ENCODE data around the gene PACSIN2.

Gene PACSIN2

DNA sequence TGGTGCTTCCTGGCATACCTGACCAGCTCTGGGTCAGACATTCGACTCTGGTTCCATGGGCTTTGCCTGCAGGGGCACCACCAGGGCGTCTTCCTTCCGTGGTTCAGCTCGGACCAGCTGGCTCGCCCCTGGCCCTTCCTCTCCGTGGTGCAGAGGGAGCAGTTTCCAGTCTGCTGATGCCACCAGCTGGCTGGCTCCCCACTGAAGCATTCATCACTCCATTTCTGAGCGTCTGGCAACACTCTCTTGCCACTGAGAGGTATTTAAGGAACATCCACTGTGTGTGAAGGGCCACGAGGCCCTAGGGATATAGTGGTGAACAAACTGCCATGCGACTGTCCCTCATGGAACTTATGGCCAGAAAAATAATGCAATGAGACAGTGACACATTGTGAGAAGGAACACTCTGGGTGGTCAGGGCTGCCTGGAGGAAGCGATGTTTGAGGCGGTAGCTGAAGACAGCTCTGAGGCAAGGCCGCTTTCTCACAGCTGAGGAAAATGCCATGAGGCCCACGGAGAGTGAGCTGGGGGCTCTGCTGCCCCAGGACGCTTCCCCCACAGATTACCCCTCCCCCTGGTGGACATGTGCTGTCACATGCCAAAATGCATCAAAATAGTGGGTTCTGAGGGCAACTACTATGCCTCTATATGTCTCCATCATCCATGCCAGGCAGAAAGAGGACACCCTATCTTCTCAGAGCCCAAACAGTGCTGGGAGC is 113.0 kb downstream of the PACSIN2 start:
- DNase-seq: no peak

DNA sequence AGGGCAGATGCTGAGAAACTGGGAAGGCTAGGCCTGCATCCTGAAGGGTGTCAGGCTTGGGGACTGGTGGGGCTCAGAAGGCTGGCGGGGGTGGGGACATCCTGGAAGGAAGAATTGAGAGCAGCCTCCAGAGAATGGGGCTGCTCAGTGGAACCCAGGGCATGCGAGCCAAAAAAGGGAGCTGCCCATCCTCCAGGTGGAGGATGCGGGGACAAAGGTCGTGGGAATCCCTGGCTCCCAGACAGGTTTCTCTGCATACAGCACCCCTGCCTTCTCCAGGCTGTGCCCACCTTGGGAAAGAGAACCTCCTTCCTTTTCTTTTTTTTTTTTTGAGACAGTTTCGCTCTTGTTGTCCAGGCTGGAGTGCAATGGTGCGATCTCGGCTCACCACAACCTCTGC is 117.0 kb downstream of the PACSIN2 start:
- no peak for DNase-seq

DNA sequence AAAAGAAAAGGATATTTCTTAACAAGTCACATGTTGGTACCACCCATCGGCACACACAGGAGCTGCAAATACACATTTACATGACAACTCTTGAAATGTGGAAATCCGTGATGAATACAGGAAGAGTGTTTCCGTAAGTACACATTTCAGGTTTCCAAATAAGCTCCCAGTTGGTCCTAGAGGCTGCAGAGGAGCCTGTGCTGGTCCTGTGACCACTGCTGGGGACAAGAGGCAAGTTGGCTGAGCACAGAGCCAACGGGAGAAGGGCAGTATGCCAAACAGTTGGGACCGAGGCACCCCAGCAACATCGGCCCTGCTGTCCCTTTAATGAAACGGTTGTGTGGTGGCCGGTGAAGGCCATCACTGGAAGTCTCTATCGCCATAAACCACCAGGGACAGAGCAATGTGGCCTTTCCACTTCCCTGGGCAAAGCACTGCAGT is 119.4 kb downstream of the PACSIN2 start:
- DNase-seq: no peak

DNA sequence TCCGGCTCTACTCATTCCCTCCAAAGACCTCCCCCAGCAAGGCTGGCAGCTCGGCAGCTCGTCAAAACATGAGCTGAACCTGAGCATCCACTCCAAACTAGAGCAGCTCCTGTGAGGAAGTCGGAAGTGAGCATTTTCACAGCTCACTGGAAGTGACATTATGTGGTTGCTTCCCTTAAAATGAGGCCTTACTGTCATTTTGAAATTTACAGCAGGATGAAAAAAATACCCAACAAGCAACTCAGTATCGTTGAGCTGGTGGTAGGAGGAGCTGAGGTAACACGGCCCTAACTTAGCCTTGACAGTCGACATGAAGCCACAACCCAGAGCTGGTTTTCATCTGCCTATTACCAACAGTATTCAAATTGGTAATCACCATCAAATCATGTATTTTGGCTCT is 119.9 kb downstream of the PACSIN2 start:
- peak in 1 of 5 donors; percentile 69 for DNase-seq

DNA sequence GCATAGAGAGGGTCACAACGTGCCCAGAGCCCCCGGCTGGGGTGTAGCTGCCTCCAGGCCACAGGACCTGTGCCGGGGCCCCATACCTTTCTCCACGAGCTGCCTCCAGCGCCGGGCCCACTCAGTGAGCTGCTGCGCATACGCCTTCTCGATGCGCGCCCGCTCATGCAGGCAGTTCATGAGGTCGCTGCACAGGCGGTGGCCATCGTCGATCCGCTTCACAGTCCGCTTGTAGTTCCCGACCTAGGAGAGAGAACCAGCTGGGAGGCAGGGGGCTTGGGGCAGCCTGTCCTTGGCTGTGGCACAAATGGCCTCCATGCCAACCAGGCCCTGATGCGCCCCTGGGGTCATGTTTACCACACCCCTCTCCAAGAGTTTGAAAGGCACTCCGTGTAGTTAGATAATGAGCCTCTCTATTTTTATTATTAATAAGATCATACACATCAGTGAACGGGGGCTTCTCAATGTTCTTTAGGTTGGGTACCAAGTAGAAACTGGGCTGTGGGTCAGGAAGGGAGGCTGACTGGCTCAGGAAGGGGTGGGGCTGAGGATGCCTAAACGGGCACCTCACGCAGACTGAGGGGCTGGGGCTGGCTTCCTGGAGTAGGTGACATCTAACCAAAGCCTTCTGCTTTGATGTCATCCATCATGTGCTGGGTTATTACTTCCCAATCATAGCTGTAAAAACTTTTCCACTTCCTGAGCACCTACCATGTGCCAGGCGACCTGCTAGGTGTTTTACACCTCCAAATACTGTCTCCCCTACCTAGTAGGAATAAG is 121.4 kb downstream of the PACSIN2 start:
- DNase-seq: peak in 1 of 5 donors; percentile 60

DNA sequence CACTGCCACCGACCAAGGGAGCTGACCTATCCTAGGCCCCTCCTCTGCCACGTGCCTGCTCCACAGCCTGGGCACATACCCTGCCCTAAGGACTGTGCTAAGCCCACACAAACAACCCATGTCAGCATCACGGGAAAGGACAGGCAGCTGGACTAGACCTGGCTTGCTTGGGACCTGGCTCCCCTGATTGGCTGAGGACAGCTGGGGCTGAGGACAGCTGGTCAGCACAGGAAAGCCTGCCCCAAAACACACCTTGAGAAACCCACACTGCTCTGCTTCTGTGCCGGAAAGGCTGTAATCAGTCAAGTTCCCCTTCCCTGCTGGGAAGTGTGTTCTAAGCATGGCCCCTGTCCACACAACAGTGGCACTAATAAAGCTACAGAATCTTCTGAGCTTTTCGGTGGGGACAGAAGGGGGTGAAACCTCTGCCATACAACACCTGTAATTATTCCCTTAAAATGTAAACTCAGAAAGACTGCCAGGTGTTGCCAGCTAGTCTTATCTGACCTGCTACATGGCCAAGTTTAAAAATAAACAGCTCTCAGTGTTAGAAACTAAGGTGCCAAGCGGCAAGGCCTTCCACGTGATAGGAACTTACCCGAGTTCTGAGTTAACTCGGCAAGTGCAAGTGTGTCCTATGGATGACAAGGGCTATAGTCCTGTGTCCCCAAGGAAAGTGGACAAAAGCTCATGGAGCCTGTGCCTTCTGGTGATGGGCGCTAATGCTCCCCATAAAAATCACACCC is 122.2 kb downstream of the PACSIN2 start:
- no peak for DNase-seq

DNA sequence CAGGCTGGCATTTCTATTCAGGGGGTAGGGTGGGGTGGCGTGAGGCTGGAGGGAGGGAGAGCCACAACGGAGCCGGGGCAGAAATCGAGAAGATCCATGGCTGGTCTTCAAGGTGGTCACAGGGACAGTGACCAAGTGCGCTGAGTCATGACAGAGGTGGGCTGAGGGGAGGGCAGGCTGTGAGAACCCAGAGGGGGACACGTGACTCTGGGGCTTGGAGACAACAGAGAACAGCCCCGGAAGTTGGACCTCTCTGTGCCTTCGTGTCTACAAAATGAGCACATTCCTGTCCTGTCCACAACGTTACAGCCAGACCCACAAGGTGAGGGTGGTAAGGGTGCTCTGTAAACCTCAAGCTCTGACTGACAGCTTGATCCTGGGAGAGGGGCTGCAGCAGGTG is 122.8 kb downstream of the PACSIN2 start:
- DNase-seq: no peak

DNA sequence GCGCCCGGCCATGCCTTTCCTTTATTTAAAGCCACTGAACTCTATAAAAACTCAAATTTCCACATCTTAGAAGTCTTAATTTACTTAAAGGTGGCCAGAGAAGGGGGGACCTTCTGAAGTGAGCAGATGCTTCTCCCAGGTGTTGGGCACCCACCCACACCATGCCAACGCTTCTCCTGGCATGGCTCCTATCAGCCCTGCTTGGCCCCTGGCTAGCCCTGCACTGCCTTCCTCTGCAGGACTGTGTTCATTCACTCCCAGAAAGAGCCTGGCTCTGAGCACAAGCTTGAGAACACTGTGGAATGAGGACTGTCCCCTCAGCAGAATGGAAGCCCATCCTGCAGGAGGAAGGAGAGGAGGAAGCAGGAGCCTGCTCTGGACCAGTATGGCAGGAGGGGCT is 123.3 kb downstream of the PACSIN2 start:
- DNase-seq: no peak

DNA sequence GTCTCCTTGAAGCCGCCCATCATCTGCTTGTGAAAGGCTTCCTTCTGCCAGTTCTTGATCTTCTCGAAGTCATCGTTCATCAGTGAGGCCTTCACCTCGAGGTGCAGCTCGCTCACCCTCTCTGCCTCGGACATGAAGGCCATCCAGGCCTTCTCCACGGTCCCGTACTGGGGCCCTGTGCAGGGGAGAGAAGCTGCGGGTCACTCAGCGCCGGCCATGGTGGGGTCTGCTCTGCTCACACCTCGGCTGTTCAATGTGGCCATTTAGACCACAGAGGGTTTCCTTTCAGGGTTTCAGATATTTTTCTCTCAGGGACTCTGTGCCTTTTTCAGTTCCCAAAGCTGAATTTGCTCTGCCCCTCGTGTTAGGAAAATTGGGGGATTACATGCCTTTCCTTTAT is 123.9 kb downstream of the PACSIN2 start:
- DNase-seq: no peak

DNA sequence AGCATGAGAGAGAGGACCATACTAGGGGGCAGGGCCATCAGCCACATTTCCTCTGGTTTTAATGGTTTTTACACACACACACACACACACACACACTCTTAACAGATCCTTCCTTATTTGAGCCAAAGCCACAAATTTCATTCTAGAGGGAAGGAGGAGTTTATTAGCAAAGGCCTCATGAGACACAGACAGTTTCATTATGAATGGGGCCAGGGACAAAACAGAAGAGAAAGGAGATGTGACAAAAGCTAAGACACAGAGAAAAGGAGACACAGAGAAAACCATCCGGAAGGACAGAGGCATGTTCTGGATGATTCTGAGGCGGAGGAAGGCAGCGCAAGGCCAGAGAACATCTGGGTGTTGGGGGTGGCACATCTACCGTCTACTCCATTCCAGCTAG is 125.6 kb downstream of the PACSIN2 start:
- DNase-seq: peak in 1 of 5 donors; percentile 72

DNA sequence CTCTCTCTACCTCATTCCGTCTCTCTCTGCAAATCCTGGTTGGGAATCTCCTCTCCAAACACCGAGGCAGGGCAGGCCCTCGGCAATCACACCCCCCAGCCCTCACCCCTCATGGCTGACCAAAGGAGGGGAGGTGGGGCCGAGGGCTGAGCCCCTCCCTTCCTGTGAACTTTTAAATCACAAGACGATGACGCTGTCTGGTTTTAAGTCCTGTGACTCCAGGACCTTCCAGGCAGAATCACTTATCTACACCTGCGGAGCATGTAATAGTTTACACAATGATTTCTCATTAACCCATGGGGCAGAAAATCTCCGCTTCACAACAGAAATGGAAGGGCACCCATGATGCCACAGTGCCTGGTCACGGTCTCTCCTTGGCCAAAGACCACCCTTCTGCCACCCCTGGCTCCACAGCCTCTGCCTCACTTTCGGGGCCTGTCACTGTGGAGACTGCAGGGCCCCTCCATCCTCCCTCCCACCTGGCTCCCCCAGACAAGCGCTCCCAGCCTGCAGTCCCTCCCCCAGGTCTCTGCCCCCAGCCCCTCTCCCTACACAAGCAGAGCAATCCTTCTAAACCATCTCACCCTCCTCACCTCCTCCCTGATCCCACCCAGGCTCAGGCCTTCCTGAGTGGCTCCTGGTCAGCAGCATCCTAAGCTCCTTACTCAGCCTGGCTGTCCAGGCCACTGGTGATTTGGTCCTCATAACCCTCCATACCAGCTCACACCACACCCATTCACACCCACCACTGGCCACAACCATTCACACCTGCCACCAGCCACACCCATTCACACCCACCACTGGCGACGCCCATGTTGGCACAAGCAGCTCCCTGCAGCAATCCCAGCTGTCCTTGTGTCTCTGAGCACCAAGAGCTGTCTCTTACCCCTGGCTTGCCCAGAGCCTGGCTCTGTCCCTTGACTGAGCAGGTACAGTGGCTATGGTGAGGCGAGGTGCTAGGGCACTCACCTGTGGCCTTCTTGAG is 127.1 kb downstream of the PACSIN2 start:
- no peak for DNase-seq

DNA sequence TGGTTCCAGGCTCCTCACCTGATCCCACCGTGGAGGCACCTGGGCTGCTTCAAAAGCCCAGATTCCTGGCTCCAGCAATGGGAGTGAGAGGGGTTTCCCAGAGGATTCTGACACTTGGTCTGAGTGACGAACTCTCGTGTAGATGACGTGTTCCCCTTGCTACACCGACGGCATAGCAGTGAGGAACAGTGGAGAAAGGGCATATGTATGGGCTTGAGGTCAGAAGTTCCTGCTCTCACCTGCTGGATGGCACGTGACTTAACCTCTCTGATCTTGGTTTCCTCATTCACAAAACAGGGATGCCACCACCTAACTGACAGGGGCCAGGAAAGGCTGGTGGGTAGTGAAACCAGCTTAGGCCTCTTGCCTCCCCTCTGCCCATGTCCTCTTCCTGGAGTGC is 127.8 kb downstream of the PACSIN2 start:
- no peak for DNase-seq

DNA sequence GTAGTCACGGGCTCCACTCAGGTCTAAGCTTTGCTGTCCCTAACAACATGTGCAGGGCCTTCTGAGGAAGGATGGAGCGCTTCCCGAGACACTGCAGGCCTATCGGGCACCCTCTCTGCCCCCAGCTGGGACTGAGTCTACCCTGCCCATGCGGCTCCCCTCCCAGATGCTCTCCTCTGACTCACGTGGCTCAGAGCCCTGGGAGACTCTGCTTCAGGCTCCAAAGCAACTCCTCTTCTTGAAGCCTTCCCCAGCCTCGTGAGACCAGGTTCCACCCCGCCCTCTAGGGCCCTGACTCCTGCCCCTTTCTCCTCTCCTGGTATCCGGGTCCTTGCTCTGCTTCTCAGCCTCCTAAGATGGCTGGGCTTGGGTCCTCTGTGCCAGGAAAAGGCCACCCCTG is 129.5 kb downstream of the PACSIN2 start:
- no peak for DNase-seq

DNA sequence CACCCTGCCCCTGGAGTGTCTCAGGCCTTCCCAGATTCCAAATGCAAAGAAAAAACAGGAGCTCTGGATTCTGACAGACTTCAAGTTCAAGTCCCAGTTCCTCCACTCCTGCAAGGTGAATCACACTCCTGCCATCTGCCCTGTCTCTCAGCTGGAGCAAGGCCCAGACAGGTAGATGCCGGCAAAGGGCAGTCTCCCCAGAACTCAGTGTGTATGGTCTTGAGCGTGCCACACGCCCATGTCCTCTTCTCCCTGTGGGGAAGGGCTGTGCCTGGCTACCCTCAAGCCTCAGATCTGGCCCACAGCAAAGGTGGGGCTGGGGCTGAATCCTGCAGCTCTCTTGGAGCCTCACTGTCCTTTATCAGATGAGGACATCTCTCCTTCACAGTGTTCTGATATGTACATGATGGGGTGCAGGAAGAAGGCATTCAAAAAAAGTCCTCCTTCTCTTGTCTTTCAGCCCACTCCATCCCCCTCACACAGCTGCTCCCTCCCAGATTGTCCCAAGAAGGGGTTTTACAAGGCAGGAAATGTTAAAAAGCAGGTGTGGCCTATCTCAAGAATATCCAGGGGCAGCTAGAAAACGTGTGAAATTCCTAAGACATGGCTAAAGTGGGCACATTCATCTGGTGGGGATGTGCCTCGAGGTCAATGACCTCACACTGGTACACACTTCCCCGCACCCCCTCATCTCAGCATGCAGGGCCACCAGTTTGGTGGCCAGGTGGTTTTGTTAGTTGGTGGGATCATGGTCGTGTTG is 130.2 kb downstream of the PACSIN2 start:
- no peak for DNase-seq

DNA sequence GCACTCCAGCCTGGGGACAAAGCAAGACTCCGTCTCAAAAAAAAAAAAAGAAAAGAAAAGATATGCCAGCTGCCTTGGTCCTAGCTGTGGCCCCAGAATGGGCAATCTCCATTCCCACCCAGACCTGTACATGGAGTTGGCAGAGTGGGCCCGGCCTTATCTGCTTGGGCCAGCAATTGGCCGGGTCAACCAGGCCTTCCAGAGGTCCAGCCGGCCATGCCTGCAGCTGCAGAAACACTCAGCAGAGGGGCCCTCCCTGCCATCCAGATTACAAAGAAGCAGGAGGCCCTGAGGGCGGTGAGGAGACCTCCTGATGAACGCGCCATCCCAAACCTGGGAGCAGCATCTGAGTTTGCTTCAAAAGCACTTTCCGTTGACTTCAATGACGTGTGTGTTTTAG is 131.0 kb downstream of the PACSIN2 start:
- no peak for DNase-seq

DNA sequence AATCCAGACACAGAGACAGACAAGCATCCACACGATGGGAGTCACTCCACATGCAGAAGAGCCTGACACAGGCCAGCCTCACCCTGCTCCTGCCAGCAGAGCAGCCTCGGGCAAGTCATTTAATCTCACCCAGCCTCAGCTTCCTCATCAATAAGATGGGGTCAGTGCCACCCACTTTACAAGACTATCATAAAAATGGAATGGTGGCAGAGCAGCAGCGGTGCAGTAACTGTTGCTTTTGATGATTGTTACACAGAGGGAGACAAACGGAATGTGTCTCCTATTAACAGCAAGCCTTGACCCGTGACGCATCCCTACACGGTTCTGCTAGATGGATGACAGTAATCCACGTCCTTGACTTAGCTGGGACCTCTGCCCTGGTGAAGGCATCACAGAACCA is 131.8 kb downstream of the PACSIN2 start:
- DNase-seq: no peak

DNA sequence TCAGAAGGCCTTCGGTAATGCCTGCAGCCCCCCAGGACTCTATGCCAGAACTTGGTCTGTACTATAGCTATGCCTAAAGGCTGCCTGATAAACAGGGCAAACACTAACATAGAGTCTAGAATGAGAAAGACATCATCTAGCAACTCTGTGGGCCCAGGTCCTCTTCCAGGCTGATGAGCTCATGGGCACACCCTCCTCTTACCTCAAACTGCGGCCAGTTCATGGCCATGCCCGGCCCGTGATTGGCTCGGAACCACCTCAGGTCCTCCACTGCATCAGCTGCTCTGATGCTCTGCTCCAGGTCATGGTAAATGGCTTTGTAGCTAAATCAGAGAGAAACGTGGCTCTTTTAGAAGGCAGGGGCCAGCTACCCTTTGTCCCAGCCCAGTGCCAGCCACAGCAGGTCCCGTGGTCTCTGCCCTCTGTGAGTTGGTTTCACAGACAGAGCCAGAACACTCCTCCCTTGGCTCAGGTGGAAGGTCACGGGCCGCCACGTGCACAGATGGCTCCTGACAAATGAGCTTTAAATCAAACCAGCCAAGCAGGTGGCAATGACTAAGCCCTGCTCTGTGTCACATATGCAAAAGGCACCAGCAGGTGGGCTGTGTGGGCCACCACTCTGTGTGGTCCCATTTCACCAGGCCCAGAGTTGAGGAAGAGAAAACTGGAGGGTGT is 132.8 kb downstream of the PACSIN2 start:
- DNase-seq: no peak

DNA sequence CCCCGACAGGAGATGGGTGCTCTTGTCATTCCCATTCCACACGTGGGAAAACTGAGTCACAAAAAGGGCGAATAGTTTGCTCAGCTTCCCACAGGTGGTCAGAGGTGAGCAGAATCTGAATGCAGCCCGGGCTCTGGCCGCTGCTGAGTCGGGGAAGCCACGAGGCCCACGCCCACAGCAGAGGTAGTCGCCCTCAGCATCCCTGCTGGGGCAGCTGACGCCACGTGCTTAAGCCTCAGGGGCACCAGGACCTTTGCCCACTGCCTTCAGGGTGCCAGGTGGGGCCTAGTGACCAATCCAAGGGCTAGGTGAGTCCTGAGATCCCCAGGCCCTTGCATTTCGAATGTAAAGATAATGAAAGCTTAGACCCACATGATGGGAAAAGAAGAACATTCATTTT is 133.7 kb downstream of the PACSIN2 start:
- DNase-seq: no peak

DNA sequence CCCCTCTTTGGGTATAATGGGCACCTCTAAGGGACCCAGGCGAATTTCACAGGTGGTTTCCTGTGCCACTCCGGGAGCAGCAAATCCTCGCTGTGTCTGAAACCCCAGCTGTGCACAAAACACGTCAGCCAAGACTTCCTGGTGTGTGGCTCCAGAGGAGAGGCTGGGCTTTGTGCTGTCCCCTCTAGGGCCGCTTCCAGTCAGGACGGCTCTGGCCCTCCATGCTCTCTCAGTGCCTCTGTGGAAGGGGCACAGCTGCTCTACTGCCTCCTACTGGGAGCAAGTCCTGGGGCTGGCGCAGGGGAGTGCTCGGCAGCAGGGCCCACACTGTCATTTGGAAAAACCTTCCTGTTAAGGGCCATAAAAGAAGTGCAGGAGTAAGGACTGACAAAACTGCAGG is 134.1 kb downstream of the PACSIN2 start:
- no peak for DNase-seq

DNA sequence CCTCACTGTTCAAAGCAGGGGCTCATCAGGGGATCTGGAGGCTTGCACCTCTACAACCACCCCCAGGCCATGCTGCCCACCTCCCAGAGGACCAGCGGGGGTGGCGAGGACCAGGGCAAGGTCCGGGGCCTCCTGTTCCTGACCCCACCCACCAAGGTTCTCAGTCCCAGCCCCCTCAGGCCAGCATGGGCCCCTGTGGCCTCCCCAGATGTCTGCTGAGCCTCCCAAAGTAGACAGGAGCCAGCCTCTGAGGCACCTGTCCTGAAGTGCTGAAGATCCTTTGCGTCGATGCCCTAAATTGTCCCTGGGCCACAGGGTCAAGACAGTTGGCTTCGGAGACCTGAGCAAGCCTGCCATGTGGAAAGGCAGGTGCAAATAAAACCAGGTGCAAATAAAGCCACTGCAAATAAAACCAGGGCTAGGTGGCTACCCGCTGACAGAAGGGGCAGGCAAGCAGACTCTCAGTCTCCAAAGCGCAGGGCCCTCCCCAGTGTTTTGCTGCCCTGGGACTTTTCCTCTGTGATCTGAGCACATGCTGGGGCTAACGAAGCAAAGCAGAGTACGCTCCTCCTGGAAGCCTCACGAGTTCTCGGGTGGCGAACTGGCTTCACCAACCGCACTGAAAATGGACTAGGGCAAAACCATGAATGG is 135.5 kb downstream of the PACSIN2 start:
- no peak for DNase-seq
